ENCODE measurements around the gene PDE6D.

Gene PDE6D

GRCh38 chr2:231711677-231712450 is 69.2 kb downstream of the PDE6D start:
- H3K27ac ChIP-seq (ENCODE audit: low read depth, low read length), result peak overlapping the region; percentile 23; the same call in 1 of the 2 replicates
- peak overlapping the region; percentile 87 for H3K4me3 ChIP-seq (ENCODE audit: low read depth, low read length)
- peaks cover 42% of the 10 kb centered on the region for H3K79me2 ChIP-seq (ENCODE audit: control insufficient read depth, insufficient read depth, low read length, unreplicated experiment)
- H3K36me3 ChIP-seq (ENCODE audit: insufficient read depth, low read length), result 0 out of 2 replicates have a peak, but pooled peaks cover 8% of the 10 kb centered on the region
- H3K27me3 ChIP-seq (ENCODE audit: insufficient read depth, low read length), result no peaks in the 10 kb centered on the region
- peaks cover 50% of the 10 kb centered on the region for H3K4me1 ChIP-seq (ENCODE audit: control insufficient read depth, insufficient read depth, low read length, unreplicated experiment)
- no peak overlapping the region for H2AFZ ChIP-seq (ENCODE audit: low read length, unreplicated experiment)

- H2AFZ ChIP-seq (ENCODE audit: low read length, unreplicated experiment), result no peak overlapping the region
- peaks cover 41% of the 10 kb centered on the region for H3K4me1 ChIP-seq (ENCODE audit: control insufficient read depth, insufficient read depth, low read length, unreplicated experiment)
- peak overlapping the region; percentile 87 for H3K4me3 ChIP-seq (ENCODE audit: low read depth, low read length)
- no peaks in the 10 kb centered on the region for H3K27me3 ChIP-seq (ENCODE audit: insufficient read depth, low read length)
- 0 out of 2 replicates have a peak, but pooled peaks cover 8% of the 10 kb centered on the region for H3K36me3 ChIP-seq (ENCODE audit: insufficient read depth, low read length)
- no peak overlapping the region; the same call in 1 of the 2 replicates for H3K27ac ChIP-seq (ENCODE audit: low read depth, low read length)
- peaks cover 44% of the 10 kb centered on the region for H3K79me2 ChIP-seq (ENCODE audit: control insufficient read depth, insufficient read depth, low read length, unreplicated experiment)
Measured at GRCh38 chr2:231710799-231711676, 70.0 kb downstream of the PDE6D start.

GRCh38 chr2:231709981-231710798 is 70.9 kb downstream of the PDE6D start:
- H3K36me3 ChIP-seq (ENCODE audit: insufficient read depth, low read length), result 0 out of 2 replicates have a peak, but pooled peaks cover 8% of the 10 kb centered on the region
- H3K4me1 ChIP-seq (ENCODE audit: control insufficient read depth, insufficient read depth, low read length, unreplicated experiment), result peaks cover 33% of the 10 kb centered on the region
- peak overlapping the region; percentile 87 for H3K4me3 ChIP-seq (ENCODE audit: low read depth, low read length)
- H3K27me3 ChIP-seq (ENCODE audit: insufficient read depth, low read length), result no peaks in the 10 kb centered on the region
- H2AFZ ChIP-seq (ENCODE audit: low read length, unreplicated experiment), result no peak overlapping the region
- peaks cover 50% of the 10 kb centered on the region for H3K79me2 ChIP-seq (ENCODE audit: control insufficient read depth, insufficient read depth, low read length, unreplicated experiment)
- H3K27ac ChIP-seq (ENCODE audit: low read depth, low read length), result peak overlapping the region; percentile 73

- Histone ChIP-seq H3K4me3 (ENCODE audit: low read depth, low read length) (peak overlapping the region; percentile 87), H3K4me1 (ENCODE audit: control insufficient read depth, insufficient read depth, low read length, unreplicated experiment) (peaks cover 30% of the 10 kb centered on the region), H3K27ac (ENCODE audit: low read depth, low read length) (peak overlapping the region; percentile 73), H3K27me3 (ENCODE audit: insufficient read depth, low read length) (no peaks in the 10 kb centered on the region), H3K79me2 (ENCODE audit: control insufficient read depth, insufficient read depth, low read length, unreplicated experiment) (peaks cover 52% of the 10 kb centered on the region), H3K36me3 (ENCODE audit: insufficient read depth, low read length) (0 out of 2 replicates have a peak, but pooled peaks cover 8% of the 10 kb centered on the region), H2AFZ (ENCODE audit: low read length, unreplicated experiment) (no peak overlapping the region)
Measured at GRCh38 chr2:231709636-231709980, 71.5 kb downstream of the PDE6D start.

- H3K27ac ChIP-seq (ENCODE audit: low read depth, low read length), result peak overlapping the region; percentile 73
- H3K27me3 ChIP-seq (ENCODE audit: insufficient read depth, low read length), result no peaks in the 10 kb centered on the region
- H3K4me1 ChIP-seq (ENCODE audit: control insufficient read depth, insufficient read depth, low read length, unreplicated experiment), result peaks cover 24% of the 10 kb centered on the region
- H2AFZ ChIP-seq (ENCODE audit: low read length, unreplicated experiment), result no peak overlapping the region
- peaks cover 52% of the 10 kb centered on the region for H3K79me2 ChIP-seq (ENCODE audit: control insufficient read depth, insufficient read depth, low read length, unreplicated experiment)
- 0 out of 2 replicates have a peak, but pooled peaks cover 8% of the 10 kb centered on the region for H3K36me3 ChIP-seq (ENCODE audit: insufficient read depth, low read length)
- peak overlapping the region; percentile 87 for H3K4me3 ChIP-seq (ENCODE audit: low read depth, low read length)
Measured at GRCh38 chr2:231708773-231709635, 72.1 kb downstream of the PDE6D start.

GRCh38 chr2:231707927-231708772 is 72.9 kb downstream of the PDE6D start, which contains the start of gene PTMA:
Gene PTMA (plus strand): TSS chr2:231708525. CDS start chr2:231708707, 182 bp downstream.
- Histone ChIP-seq H3K79me2 (ENCODE audit: control insufficient read depth, insufficient read depth, low read length, unreplicated experiment) (peaks cover 52% of the 10 kb centered on the region), H3K4me1 (ENCODE audit: control insufficient read depth, insufficient read depth, low read length, unreplicated experiment) (peaks cover 17% of the 10 kb centered on the region), H2AFZ (ENCODE audit: low read length, unreplicated experiment) (peak within 1 kb of the TSS; percentile 94), H3K27me3 (ENCODE audit: insufficient read depth, low read length) (no peaks in the 10 kb centered on the region), H3K36me3 (ENCODE audit: insufficient read depth, low read length) (0 out of 2 replicates have a peak, but pooled peaks cover 5% of the 10 kb centered on the region), H3K4me3 (ENCODE audit: low read depth, low read length) (peak within 1 kb of the TSS; percentile 87), H3K27ac (ENCODE audit: low read depth, low read length) (peak within 1 kb of the TSS; percentile 94)

GRCh38 chr2:231707625-231707926 is 73.5 kb downstream of the PDE6D start:
- H3K4me1 ChIP-seq (ENCODE audit: control insufficient read depth, insufficient read depth, low read length, unreplicated experiment), result peaks cover 17% of the 10 kb centered on the region
- peak overlapping the region; percentile 87 for H3K4me3 ChIP-seq (ENCODE audit: low read depth, low read length)
- peaks cover 52% of the 10 kb centered on the region for H3K79me2 ChIP-seq (ENCODE audit: control insufficient read depth, insufficient read depth, low read length, unreplicated experiment)
- H3K27ac ChIP-seq (ENCODE audit: low read depth, low read length), result peak overlapping the region; percentile 94
- no peaks in the 10 kb centered on the region for H3K27me3 ChIP-seq (ENCODE audit: insufficient read depth, low read length)
- H2AFZ ChIP-seq (ENCODE audit: low read length, unreplicated experiment), result peak overlapping the region; percentile 94
- H3K36me3 ChIP-seq (ENCODE audit: insufficient read depth, low read length), result 0 out of 2 replicates have a peak, but pooled peaks cover 5% of the 10 kb centered on the region

GRCh38 chr2:231706731-231707624 is 74.1 kb downstream of the PDE6D start:
- peaks cover 46% of the 10 kb centered on the region for H3K79me2 ChIP-seq (ENCODE audit: control insufficient read depth, insufficient read depth, low read length, unreplicated experiment)
- H3K27me3 ChIP-seq (ENCODE audit: insufficient read depth, low read length), result no peaks in the 10 kb centered on the region
- peak overlapping the region; percentile 94 for H2AFZ ChIP-seq (ENCODE audit: low read length, unreplicated experiment)
- no peaks in the 10 kb centered on the region for H3K36me3 ChIP-seq (ENCODE audit: insufficient read depth, low read length)
- H3K4me3 ChIP-seq (ENCODE audit: low read depth, low read length), result peak overlapping the region; percentile 87
- H3K4me1 ChIP-seq (ENCODE audit: control insufficient read depth, insufficient read depth, low read length, unreplicated experiment), result peaks cover 14% of the 10 kb centered on the region
- H3K27ac ChIP-seq (ENCODE audit: low read depth, low read length), result peak overlapping the region; percentile 94

Measured in ACC112 (cell line).